ENCODE results near the gene ROR1. TPM values are rescaled to one million over a fixed set of nuclear protein-coding genes. Genes with fewer than 3 reads are reported as not detected.

The ROR1 gene
- total and polyA plus RNA-seq, 8 donors: 1.4 to 37.3 (median 14.6) TPM

GRCh38 chr1:64107118-64107519 lies 333.3 kb downstream of the ROR1 start:
- no peaks in the 10 kb centered on the region for H3K36me3 ChIP-seq
- 89 to 93% (median 90%) methylated on average over 4 of the region's 4 CpGs for WGBS, 5 donors
- no peak for TF ChIP-seq POLR2AphosphoS5 (IDR thresholded peaks at IDR 0.05)
- no peaks in the 10 kb centered on the region for H3K27me3 ChIP-seq
- no peak for DNase-seq
- H3K4me1 ChIP-seq: no peaks in the 10 kb centered on the region
- no peak overlapping the region for H3K27ac ChIP-seq
- H3K4me3 ChIP-seq: no peak overlapping the region
- intact Hi-C loops (cut with DNase I; ENCODE audit: low total_unique reads): no loop called here
- no peaks in the 10 kb centered on the region for H3K9me3 ChIP-seq

DNA sequence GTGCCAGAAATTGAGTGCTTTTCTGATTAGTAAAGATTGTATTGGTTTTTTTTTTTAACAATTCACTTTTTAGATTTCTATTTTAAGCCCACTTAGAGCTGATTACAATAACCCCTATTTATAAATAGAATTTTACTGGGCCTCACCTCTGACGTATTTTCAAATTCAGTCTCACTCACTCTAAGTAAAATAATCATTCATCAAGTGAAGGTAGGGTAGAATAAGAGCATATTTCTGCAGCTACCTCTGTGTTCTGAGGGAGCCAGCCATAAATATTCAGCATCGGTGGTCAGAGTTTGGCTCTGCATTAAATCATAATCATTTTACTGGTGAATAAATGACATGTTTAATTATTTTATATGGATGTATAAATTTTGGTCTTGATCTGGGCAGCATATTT lies 333.8 kb downstream of the ROR1 start:
- H3K27me3 ChIP-seq: no peaks in the 10 kb centered on the region
- H3K36me3 ChIP-seq: no peaks in the 10 kb centered on the region
- no peak overlapping the region for H3K27ac ChIP-seq
- DNase-seq: no peak
- no peaks in the 10 kb centered on the region for H3K9me3 ChIP-seq
- no peaks in the 10 kb centered on the region for H3K4me1 ChIP-seq
- H3K4me3 ChIP-seq: no peak overlapping the region
- intact Hi-C loops (cut with DNase I; ENCODE audit: low total_unique reads): no loop called here
- WGBS, 5 donors: 78 to 92% (median 81%) methylated on average over 2 of the region's 2 CpGs
- no peak for TF ChIP-seq POLR2A (IDR thresholded peaks at IDR 0.05)
- TF ChIP-seq POLR2AphosphoS5 (IDR thresholded peaks at IDR 0.05): no peak
- no peak for TF ChIP-seq CTCF (IDR thresholded peaks at IDR 0.05)
- no peak for TF ChIP-seq EP300 (IDR thresholded peaks at IDR 0.05)

DNA sequence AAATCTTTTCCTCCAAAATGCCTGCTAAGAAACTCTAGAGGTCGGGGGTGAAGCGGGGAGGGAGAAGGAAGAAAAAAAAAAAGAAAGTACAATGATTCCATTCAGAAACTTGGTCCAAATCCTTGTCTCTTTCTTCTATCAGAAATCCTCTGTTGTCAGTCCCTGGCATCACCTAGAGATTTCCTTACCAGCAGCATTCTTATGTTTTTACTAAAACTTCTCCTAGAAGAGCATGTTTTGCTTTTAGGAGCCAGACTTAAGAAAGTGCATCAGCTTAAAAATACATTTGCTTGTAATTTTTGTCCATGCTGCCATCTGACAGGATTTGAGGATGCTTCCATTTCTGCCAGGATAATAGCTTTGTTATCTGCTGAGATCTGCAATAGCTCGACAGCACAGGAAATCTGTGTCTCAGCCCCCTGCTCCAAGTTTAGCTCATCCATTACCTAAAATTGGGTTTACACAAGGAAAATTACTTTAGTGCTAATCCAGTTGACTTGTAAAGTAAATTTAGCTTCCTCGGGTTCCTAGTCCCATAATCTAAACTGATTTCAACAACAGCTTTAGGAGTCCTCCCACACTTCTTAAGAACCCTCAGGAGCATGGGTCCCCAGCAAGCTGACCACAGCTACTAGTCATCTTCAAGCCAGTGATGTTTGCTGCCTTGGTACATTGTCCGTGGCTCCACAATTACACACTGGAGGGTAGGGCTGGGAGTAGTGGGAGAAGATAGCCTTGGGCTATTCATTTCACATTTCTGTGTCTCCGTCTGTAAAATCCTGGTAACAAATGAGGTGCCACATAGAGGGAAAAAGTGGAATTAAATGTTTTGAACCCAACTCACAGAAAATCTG lies 337.3 kb downstream of the ROR1 start:
- Histone ChIP-seq H3K9me3 (no peaks in the 10 kb centered on the region), H3K27me3 (no peaks in the 10 kb centered on the region), H3K4me1 (peaks cover 0 to 3% (median 0%) of the 10 kb centered on the region in 4 donors), H3K4me3 (no peak overlapping the region), H3K36me3 (no peaks in the 10 kb centered on the region), H3K27ac (no peak overlapping the region)
- WGBS, 5 donors: 78 to 81% (median 80%) methylated on average over 6 of the region's 6 CpGs
- intact Hi-C loops (cut with DNase I; ENCODE audit: low total_unique reads): no loop called here
- no peak for DNase-seq
- no peak for TF ChIP-seq EP300 (IDR thresholded peaks at IDR 0.05)
- no peak for TF ChIP-seq POLR2A (IDR thresholded peaks at IDR 0.05)
- TF ChIP-seq CTCF (IDR thresholded peaks at IDR 0.05): no peak
- TF ChIP-seq POLR2AphosphoS5 (IDR thresholded peaks at IDR 0.05): no peak

DNA sequence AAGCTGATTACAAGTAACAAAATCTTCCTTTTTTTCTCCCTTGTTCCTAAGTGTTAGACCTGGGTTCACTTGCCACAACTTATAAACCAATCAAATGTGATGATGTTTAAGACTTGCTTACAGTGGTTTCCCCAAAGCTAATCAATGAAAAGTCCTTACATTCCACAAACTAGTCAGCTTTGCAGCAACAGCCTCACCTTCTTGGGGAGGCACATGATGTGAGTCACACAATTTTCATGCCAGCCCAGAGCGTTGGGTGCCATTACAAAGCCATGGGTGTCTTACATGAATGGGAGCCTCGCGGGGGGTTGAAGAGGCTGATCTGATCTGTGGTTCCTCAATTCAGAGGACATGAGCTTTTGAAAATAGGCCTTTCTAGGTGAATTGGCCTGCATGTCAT lies 338.0 kb downstream of the ROR1 start:
- intact Hi-C loops (cut with DNase I; ENCODE audit: low total_unique reads): no loop called here
- H3K9me3 ChIP-seq: no peaks in the 10 kb centered on the region
- H3K27ac ChIP-seq: no peak overlapping the region
- H3K36me3 ChIP-seq: no peaks in the 10 kb centered on the region
- TF ChIP-seq POLR2AphosphoS5 (IDR thresholded peaks at IDR 0.05): no peak
- no peak for TF ChIP-seq CTCF (IDR thresholded peaks at IDR 0.05)
- TF ChIP-seq POLR2A (IDR thresholded peaks at IDR 0.05): no peak
- TF ChIP-seq EP300 (IDR thresholded peaks at IDR 0.05): no peak
- DNase-seq: no peak
- WGBS, 5 donors: 65 to 97% (median 72%) methylated on average over 3 of the region's 3 CpGs
- no peak overlapping the region for H3K4me3 ChIP-seq
- H3K27me3 ChIP-seq: no peaks in the 10 kb centered on the region
- H3K4me1 ChIP-seq: peaks cover 0 to 3% (median 0%) of the 10 kb centered on the region in 4 donors

DNA sequence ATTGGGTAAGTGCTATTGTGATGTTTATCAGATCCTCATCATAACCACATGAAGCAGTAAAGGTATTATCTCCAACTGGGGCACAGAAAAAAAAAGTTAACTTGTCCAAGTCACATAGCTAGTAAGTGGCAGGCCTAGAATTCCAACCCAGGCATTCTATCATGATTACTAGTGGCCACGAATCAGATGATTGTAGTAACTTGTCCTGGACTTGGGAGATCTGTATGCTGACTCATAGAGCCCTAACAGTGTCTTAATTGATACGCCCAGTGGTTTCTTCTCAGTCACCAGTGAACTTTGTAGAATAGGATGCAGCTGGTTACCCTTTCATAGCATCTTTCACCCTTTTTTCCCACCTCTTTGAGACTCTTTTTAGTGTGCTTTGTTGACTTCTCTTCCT lies 338.5 kb downstream of the ROR1 start:
- intact Hi-C loops (cut with DNase I; ENCODE audit: low total_unique reads): no loop called here
- DNase-seq: no peak
- Histone ChIP-seq H3K27me3 (no peaks in the 10 kb centered on the region), H3K9me3 (no peaks in the 10 kb centered on the region), H3K4me3 (no peak overlapping the region), H3K27ac (no peak overlapping the region), H3K36me3 (no peaks in the 10 kb centered on the region), H3K4me1 (peaks cover 0 to 3% (median 0%) of the 10 kb centered on the region in 4 donors)
- TF ChIP-seq POLR2AphosphoS5 (IDR thresholded peaks at IDR 0.05) (no peak), EP300 (IDR thresholded peaks at IDR 0.05) (no peak), POLR2A (IDR thresholded peaks at IDR 0.05) (no peak), CTCF (IDR thresholded peaks at IDR 0.05) (no peak)
- WGBS, 5 donors: 75 to 82% (median 76%) methylated on average over 2 of the region's 2 CpGs
